NB4 (cell line): Measurements from ENCODE around the gene MAP7D2.

Experiments
- CTCF ChIP-seq: IDR thresholded peaks from one replicate; pipeline ENCODE4 v1.5.1; 2012; ENCODE audit warnings: low read depth, low read length
- POLR2A ChIP-seq: IDR thresholded peaks from 2 replicates; pipeline ENCODE4 v1.6.1; 2011; ENCODE audit warnings: mild to moderate bottlenecking; ENCODE audit not compliant: insufficient read length; ENCODE audit errors: extremely low read depth

DNA sequence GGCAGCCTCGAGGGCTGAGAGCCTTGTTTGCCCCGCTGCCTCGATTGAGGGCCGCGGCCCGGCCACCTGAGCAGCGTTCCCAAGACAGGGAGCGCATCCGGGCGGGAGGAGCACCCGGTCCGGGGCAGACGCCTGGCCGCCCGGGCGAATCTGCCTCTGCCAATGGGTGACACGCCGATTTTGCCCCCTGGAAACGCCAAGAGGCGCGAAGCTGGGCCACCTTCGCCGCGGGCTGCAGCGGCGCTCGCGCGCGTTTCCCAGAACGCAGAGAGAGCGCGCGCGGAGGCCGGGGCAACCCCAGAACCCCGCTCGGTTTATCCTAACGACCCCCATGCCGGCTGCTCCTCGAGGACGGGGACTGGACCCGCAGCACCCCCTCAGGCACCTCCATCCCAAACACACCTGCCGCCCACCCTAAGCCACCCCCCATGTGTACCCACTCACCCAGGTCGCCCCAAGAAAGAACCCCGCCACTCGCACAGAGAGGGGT is 575 bp downstream of the MAP7D2 start:
- TF ChIP-seq POLR2A (no peak), CTCF (no peak)
